Stimulated activated effector memory CD8-positive, alpha-beta T cell treated with anti-CD3 and anti-CD28 coated beads, Interleukin-12 subunit alpha, Interleukin-12 subunit beta, amount 100 ng/mL, for 72 hours (primary cell): ENCODE data around the gene EMP1.
A peak's percentile ranks its signal among the peaks of the same experiment; 100 is the strongest.

Source experiments
- ATAC-seq: fragments of 150-1000 bp; cut with Tn5 transposase; 2 replicates; pipeline ENCODE4 v1.10.0; 2021
- DNase-seq, 2 donors: peaks; one replicate each; pipeline ENCODE4 v3.0.0; 2021 to 2022; ENCODE audit warnings: low spot score in 2 of 2
- H3K27ac Mint-ChIP-seq: one replicate; pipeline ENCODE4 v1.8.0; 2022; ENCODE audit warnings: mild to moderate bottlenecking, mixed read lengths
- H3K36me3 Mint-ChIP-seq: one replicate; pipeline ENCODE4 v1.8.0; 2022; ENCODE audit warnings: mild to moderate bottlenecking, mixed read lengths
- H3K4me1 Mint-ChIP-seq: one replicate; pipeline ENCODE4 v1.8.0; 2022; ENCODE audit warnings: mixed read lengths
- H3K4me3 Mint-ChIP-seq: one replicate; pipeline ENCODE4 v1.8.0; 2022; ENCODE audit warnings: mild to moderate bottlenecking, mixed read lengths
- H3K9me3 Mint-ChIP-seq: one replicate; pipeline ENCODE4 v1.8.0; 2022; ENCODE audit warnings: mixed read lengths

Gene EMP1

DNA sequence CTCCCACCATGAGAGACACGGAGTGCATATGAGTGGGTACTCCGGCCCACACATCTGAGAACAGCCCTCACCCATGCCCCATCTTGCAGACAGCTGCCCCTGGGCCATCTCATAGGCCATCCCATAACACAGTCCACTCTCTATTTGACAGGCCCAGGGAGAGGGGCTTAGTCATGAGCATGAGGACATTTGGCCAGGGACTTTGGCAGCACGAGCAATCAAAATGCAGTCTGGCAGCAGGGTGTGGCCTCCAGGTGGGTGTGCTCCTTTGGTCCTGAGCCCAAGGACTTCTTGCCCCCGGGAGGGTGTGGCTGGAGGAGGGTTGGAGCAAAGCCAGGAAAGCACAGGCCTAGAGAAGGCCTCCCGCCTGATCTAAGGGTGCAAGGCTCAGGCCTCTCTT, 25.6 kb downstream of the EMP1 start:
- Mint-ChIP-seq H3K27ac (no peak overlapping the region), H3K4me3 (no peak overlapping the region), H3K36me3 (no peaks in the 10 kb centered on the region), H3K9me3 (no peaks in the 10 kb centered on the region), H3K4me1 (no peaks in the 10 kb centered on the region)
- ATAC-seq = no peak
- DNase-seq = no peak

DNA sequence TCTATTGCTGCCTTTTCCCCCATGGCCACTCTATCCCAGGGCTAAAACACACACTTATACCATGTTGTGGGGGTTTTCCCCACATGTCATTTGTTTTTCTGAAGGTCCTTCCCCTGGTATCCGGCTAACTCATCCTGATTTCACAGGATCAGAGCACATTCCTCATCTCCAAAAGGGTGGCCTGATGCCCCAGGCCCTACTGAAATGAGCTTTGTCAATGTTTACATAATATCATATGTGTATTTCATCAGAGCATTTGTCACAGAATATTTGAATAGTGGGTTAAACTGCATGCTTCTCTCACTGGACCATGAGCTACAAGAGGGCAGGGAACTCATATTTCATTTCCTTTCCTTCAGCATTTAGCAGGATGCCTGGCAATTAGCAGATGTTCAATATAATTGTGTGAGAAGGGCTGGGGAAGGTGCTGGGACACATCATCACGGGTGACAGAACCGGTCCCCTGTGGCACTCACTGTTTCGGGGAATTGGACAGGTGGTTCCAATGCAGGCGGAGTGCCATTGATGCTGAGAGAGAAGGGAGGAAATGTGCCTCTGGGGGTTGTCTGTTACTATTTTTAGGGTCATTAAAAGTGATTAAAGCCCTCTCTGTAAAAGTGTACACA, 26.8 kb downstream of the EMP1 start:
- ATAC-seq = no peak
- Mint-ChIP-seq H3K4me3 (no peak overlapping the region), H3K4me1 (no peaks in the 10 kb centered on the region), H3K36me3 (no peaks in the 10 kb centered on the region), H3K27ac (no peak overlapping the region), H3K9me3 (no peaks in the 10 kb centered on the region)
- no peak for DNase-seq

GRCh38 chr12:13223941-13224340, 27.4 kb downstream of the EMP1 start:
- DNase-seq (no peak), ATAC-seq (no peak)
- H3K27ac Mint-ChIP-seq = no peak overlapping the region
- H3K4me1 Mint-ChIP-seq = no peaks in the 10 kb centered on the region
- H3K9me3 Mint-ChIP-seq = no peaks in the 10 kb centered on the region
- H3K4me3 Mint-ChIP-seq = no peak overlapping the region
- no peaks in the 10 kb centered on the region for H3K36me3 Mint-ChIP-seq

- H3K36me3 Mint-ChIP-seq = no peaks in the 10 kb centered on the region
- no peak overlapping the region for H3K27ac Mint-ChIP-seq
- no peaks in the 10 kb centered on the region for H3K9me3 Mint-ChIP-seq
- H3K4me1 Mint-ChIP-seq = no peaks in the 10 kb centered on the region
- DNase-seq = no peak
- no peak for ATAC-seq
- H3K4me3 Mint-ChIP-seq = no peak overlapping the region
These were observed 30.7 kb downstream of the EMP1 start for GRCh38 chr12:13227191-13227590.

- no peak overlapping the region for H3K27ac Mint-ChIP-seq
- no peaks in the 10 kb centered on the region for H3K36me3 Mint-ChIP-seq
- no peaks in the 10 kb centered on the region for H3K4me1 Mint-ChIP-seq
- ATAC-seq (no peak), DNase-seq (no peak)
- no peaks in the 10 kb centered on the region for H3K9me3 Mint-ChIP-seq
- H3K4me3 Mint-ChIP-seq = no peak overlapping the region
These were observed 32.1 kb downstream of the EMP1 start for GRCh38 chr12:13228579-13228978.

- no peaks in the 10 kb centered on the region for H3K9me3 Mint-ChIP-seq
- no peak overlapping the region for H3K27ac Mint-ChIP-seq
- no peaks in the 10 kb centered on the region for H3K4me1 Mint-ChIP-seq
- no peak overlapping the region for H3K4me3 Mint-ChIP-seq
- H3K36me3 Mint-ChIP-seq = no peaks in the 10 kb centered on the region
- no peak for DNase-seq
- no peak for ATAC-seq
These were observed 33.0 kb downstream of the EMP1 start for GRCh38 chr12:13229504-13229903.

GRCh38 chr12:13230500-13230899, 34.0 kb downstream of the EMP1 start:
- no peaks in the 10 kb centered on the region for H3K9me3 Mint-ChIP-seq
- H3K27ac Mint-ChIP-seq = no peak overlapping the region
- ATAC-seq = no peak
- H3K4me1 Mint-ChIP-seq = no peaks in the 10 kb centered on the region
- no peak overlapping the region for H3K4me3 Mint-ChIP-seq
- no peaks in the 10 kb centered on the region for H3K36me3 Mint-ChIP-seq
- no peak for DNase-seq

- no peak overlapping the region for H3K27ac Mint-ChIP-seq
- no peak overlapping the region for H3K4me3 Mint-ChIP-seq
- ATAC-seq (peak; percentile 39), DNase-seq (no peak)
- no peaks in the 10 kb centered on the region for H3K9me3 Mint-ChIP-seq
- H3K36me3 Mint-ChIP-seq = no peaks in the 10 kb centered on the region
- H3K4me1 Mint-ChIP-seq = no peaks in the 10 kb centered on the region
These were observed 37.5 kb downstream of the EMP1 start for GRCh38 chr12:13233830-13234641.

GRCh38 chr12:13238204-13238603, 41.7 kb downstream of the EMP1 start:
- no peak overlapping the region for H3K27ac Mint-ChIP-seq
- DNase-seq (no peak), ATAC-seq (no peak)
- H3K4me1 Mint-ChIP-seq = no peaks in the 10 kb centered on the region
- no peak overlapping the region for H3K4me3 Mint-ChIP-seq
- H3K36me3 Mint-ChIP-seq = no peaks in the 10 kb centered on the region
- H3K9me3 Mint-ChIP-seq = no peaks in the 10 kb centered on the region

DNA sequence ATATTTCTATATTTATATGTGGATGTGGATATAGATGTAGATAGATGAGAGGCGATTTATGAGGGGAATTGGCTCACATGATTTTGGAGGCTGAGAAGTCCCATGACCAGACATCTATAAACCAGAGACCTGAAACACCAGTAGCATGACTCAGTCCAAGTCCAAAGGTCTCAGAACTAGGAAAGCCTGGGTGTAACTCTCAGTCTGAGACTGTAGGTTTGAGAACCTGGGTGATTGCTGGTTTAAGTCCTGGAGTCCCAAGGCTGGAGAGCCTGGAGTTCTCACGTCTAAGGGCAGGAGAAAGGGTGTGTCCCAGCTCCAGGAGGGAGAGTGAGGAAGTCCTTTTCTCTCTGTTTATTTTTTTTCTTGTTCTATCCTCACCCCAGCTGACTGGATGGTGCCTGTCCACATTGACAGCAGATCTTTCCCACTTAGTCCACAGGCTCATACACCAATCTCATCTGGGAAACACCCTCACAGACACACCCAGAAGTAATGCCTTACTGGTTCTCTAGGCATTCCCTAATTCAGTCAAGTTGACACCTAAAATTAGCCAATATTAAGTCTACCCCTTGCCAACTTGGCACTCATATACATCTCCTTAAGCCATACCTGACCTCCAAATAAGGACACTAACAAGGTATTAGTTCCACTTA, 45.4 kb downstream of the EMP1 start:
- Mint-ChIP-seq H3K4me3 (no peak overlapping the region), H3K9me3 (no peaks in the 10 kb centered on the region), H3K27ac (no peak overlapping the region), H3K36me3 (no peaks in the 10 kb centered on the region), H3K4me1 (no peaks in the 10 kb centered on the region)
- DNase-seq (no peak), ATAC-seq (no peak)

- Mint-ChIP-seq H3K4me3 (no peak overlapping the region), H3K9me3 (no peaks in the 10 kb centered on the region), H3K36me3 (no peaks in the 10 kb centered on the region), H3K27ac (no peak overlapping the region), H3K4me1 (no peaks in the 10 kb centered on the region)
- DNase-seq (no peak), ATAC-seq (no peak)
These were observed 46.4 kb downstream of the EMP1 start for GRCh38 chr12:13242936-13243335.

DNA sequence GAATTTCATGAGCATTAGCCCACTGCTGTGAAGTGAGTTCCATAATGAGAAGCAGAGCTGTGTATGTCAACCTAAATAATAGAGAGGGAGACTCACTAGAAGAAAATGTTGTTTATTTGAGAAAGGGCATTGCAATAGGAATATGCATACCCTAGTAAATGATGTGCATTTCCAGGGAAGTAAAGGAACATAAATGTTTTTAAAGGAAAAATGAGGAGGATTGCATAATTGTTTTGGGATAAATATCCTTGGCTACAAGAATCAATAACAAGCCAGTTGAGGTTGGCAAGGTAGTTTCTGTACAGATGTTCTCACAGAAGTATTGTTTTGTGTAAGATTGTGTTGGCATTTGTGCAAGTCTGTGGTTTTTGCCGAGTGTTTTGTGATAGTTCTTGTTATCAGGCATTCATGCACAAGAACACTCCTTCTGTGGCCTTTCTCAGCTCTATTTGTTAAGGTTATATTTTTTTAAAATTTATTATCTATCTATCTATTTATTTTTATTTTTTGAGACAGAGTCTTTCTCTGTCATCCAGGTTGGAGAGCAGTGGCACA, 47.1 kb downstream of the EMP1 start:
- no peak for DNase-seq
- Mint-ChIP-seq H3K36me3 (no peaks in the 10 kb centered on the region), H3K27ac (no peak overlapping the region), H3K4me3 (no peak overlapping the region), H3K9me3 (no peaks in the 10 kb centered on the region), H3K4me1 (no peaks in the 10 kb centered on the region)
- no peak for ATAC-seq

DNA sequence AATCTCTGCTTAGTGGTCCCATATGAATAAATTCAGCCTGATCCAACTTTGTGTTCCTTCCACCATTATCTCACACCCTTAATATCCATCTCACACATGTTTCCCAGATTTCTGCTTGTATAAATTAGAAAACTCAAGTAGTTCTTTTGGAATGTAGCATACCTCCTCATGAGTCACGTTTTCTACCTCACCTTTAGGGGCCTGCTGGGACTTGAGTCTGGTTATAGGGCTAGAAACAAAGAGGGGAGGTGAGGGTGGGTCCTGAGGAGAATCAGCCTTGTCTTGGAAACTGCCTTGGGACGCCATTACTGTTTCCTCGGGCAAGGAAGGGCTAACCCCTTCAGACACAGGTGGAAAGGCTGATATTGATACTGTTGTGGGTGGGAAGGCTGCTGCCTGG, 51.1 kb downstream of the EMP1 start:
- Mint-ChIP-seq H3K4me3 (no peak overlapping the region), H3K4me1 (no peaks in the 10 kb centered on the region), H3K9me3 (no peaks in the 10 kb centered on the region), H3K27ac (no peak overlapping the region), H3K36me3 (no peaks in the 10 kb centered on the region)
- no peak for ATAC-seq
- DNase-seq = no peak

GRCh38 chr12:13248964-13249363, 52.4 kb downstream of the EMP1 start:
- Mint-ChIP-seq H3K36me3 (no peaks in the 10 kb centered on the region), H3K4me1 (no peaks in the 10 kb centered on the region), H3K27ac (no peak overlapping the region), H3K9me3 (no peaks in the 10 kb centered on the region), H3K4me3 (no peak overlapping the region)
- no peak for DNase-seq
- no peak for ATAC-seq

- Mint-ChIP-seq H3K4me1 (no peaks in the 10 kb centered on the region), H3K36me3 (no peaks in the 10 kb centered on the region), H3K27ac (no peak overlapping the region), H3K4me3 (no peak overlapping the region), H3K9me3 (no peaks in the 10 kb centered on the region)
- DNase-seq (no peak), ATAC-seq (no peak)
These were observed 53.9 kb downstream of the EMP1 start for GRCh38 chr12:13250416-13250815.

DNA sequence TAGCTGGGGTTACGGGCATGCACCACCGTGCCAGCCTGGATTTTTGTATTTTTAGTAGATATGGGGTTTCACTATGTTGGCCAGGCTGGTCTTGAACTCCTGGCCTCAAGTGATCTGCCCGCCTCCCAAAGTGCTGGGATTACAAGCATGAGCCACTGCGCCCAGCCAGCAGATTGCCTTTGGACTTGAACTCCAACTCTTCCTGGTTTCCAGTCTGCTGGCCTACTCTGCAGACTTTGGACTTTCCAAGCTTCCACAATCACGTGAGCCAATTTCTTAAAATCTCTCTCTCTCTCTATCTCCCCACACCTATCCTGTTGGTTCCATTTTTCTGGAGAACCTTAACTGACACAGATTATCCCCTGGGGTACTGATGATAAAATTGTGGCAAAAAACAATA, 55.0 kb downstream of the EMP1 start:
- no peak for DNase-seq
- Mint-ChIP-seq H3K9me3 (no peaks in the 10 kb centered on the region), H3K27ac (no peak overlapping the region), H3K36me3 (no peaks in the 10 kb centered on the region), H3K4me3 (no peak overlapping the region), H3K4me1 (peaks cover 6% of the 10 kb centered on the region)
- ATAC-seq = no peak
